ENCODE data around the gene KRT85.

The KRT85 gene

GRCh38 chr12:52394836-52395405 lies 27.6 kb upstream of the KRT85 start:
- no peak for DNase-seq

GRCh38 chr12:52392465-52393007 lies 25.3 kb upstream of the KRT85 start:
- DNase-seq = no peak

- no peak for DNase-seq
These were observed 24.3 kb upstream of the KRT85 start for GRCh38 chr12:52391618-52392002.

- DNase-seq = no peak
These were observed 23.7 kb upstream of the KRT85 start for GRCh38 chr12:52390739-52391617.

GRCh38 chr12:52389313-52390207 lies 22.3 kb upstream of the KRT85 start:
- no peak for DNase-seq

GRCh38 chr12:52387859-52388258 lies 20.6 kb upstream of the KRT85 start:
- no peak for DNase-seq

- DNase-seq = no peak
These were observed 18.0 kb upstream of the KRT85 start, which contains the start of gene KRT84 for GRCh38 chr12:52385226-52385702. KRT84 (minus strand) TSS chr12:52385652; CDS start chr12:52385585, 67 bp downstream.

- DNase-seq = no peak
These were observed 16.1 kb upstream of the KRT85 start for GRCh38 chr12:52383331-52383730.

GRCh38 chr12:52382854-52383253 lies 15.6 kb upstream of the KRT85 start:
- no peak for DNase-seq

GRCh38 chr12:52381206-52381605 lies 13.9 kb upstream of the KRT85 start:
- no peak for DNase-seq

- DNase-seq = no peak
These were observed 13.0 kb upstream of the KRT85 start for GRCh38 chr12:52380271-52380694.

GRCh38 chr12:52379536-52379935 lies 12.3 kb upstream of the KRT85 start:
- no peak for DNase-seq

- DNase-seq = no peak
These were observed 10.8 kb upstream of the KRT85 start for GRCh38 chr12:52378091-52378490.

- no peak for DNase-seq
These were observed 10.0 kb upstream of the KRT85 start for GRCh38 chr12:52377266-52377665.

- peak; percentile 76 for DNase-seq
These were observed 5.2 kb upstream of the KRT85 start for GRCh38 chr12:52372216-52373154.

- no peak for DNase-seq
These were observed 4.4 kb upstream of the KRT85 start for GRCh38 chr12:52371716-52372115.

GRCh38 chr12:52370926-52371608 lies 3.8 kb upstream of the KRT85 start:
- DNase-seq = no peak

GRCh38 chr12:52369809-52370208 lies 2.5 kb upstream of the KRT85 start:
- no peak for DNase-seq

GRCh38 chr12:52369211-52369610 lies 1.9 kb upstream of the KRT85 start:
- DNase-seq = no peak

- DNase-seq = no peak
These were observed 1.2 kb upstream of the KRT85 start for GRCh38 chr12:52368508-52368907.

GRCh38 chr12:52367876-52368275 lies 595 bp upstream of the KRT85 start:
- no peak for DNase-seq
